CD4-positive, alpha-beta T cell treated with Interleukin-15 for 4 hours (primary cell): Measurements from ENCODE around the gene ZNF569.
"Not testable (repeated sequence)": the region's sequence is repeated elsewhere in the genome, so short reads cannot be mapped to it uniquely, and the experiment has no call there.

Source experiments
- DNase-seq: peaks from one replicate; pipeline ENCODE4 v3.0.0-alpha.2; 2020; ENCODE audit warnings: low spot score

Gene ZNF569

GRCh38 chr19:37401078-37401477, 66.2 kb downstream of the ZNF569 start:
- no peak for DNase-seq

- DNase-seq, result not testable (repeated sequence)
These were observed 75.8 kb downstream of the ZNF569 start for GRCh38 chr19:37391399-37391798.

- DNase-seq, result no peak
These were observed 78.0 kb downstream of the ZNF569 start for GRCh38 chr19:37389234-37389633.

- peak; percentile 97 for DNase-seq
These were observed 96.2 kb downstream of the ZNF569 start, which contains the start of gene ZNF527 for GRCh38 chr19:37370880-37371661. Gene ZNF527, plus strand, starts transcription at chr19:37371099. Its CDS starts 3,100 bp downstream, at chr19:37374199.

GRCh38 chr19:37370386-37370879, 96.8 kb downstream of the ZNF569 start:
- DNase-seq, result not testable (repeated sequence)

- DNase-seq, result no peak
These were observed 104.5 kb downstream of the ZNF569 start for GRCh38 chr19:37362733-37363132.

GRCh38 chr19:37361994-37362393, 105.2 kb downstream of the ZNF569 start:
- no peak for DNase-seq
